Measurements from ENCODE around the gene DCTN1. TPM values are rescaled to one million over a fixed set of nuclear protein-coding genes. Genes with fewer than 3 reads are reported as not detected.

Gene DCTN1
- total RNA-seq, 4 donors from 2014 or later = 48.2 to 140 (median 95.0) TPM

GRCh38 chr2:74413001-74413698, 33.0 kb upstream of the DCTN1 start:
- no peaks in the 10 kb centered on the region for H3K27me3 ChIP-seq
- TF ChIP-seq, protein P1, sequence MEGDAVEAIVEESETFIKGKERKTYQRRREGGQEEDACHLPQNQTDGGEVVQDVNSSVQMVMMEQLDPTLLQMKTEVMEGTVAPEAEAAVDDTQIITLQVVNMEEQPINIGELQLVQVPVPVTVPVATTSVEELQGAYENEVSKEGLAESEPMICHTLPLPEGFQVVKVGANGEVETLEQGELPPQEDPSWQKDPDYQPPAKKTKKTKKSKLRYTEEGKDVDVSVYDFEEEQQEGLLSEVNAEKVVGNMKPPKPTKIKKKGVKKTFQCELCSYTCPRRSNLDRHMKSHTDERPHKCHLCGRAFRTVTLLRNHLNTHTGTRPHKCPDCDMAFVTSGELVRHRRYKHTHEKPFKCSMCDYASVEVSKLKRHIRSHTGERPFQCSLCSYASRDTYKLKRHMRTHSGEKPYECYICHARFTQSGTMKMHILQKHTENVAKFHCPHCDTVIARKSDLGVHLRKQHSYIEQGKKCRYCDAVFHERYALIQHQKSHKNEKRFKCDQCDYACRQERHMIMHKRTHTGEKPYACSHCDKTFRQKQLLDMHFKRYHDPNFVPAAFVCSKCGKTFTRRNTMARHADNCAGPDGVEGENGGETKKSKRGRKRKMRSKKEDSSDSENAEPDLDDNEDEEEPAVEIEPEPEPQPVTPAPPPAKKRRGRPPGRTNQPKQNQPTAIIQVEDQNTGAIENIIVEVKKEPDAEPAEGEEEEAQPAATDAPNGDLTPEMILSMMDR (IDR thresholded peaks at IDR 0.05) = no peak
- TF ChIP-seq POLR2A (IDR thresholded peaks at IDR 0.05) = no peak
- no peaks in the 10 kb centered on the region for H3K36me3 ChIP-seq
- H3K9me3 ChIP-seq = no peaks in the 10 kb centered on the region
- intact Hi-C loops (cut with DNase I; ENCODE audit: low total_unique reads) = no loop called here
- H3K4me1 ChIP-seq = peaks cover 0 to 5% of the 10 kb centered on the region in 2 donors
- H3K4me3 ChIP-seq = no peak overlapping the region
- H3K27ac ChIP-seq = no peak overlapping the region
- peak in 1 of 2 donors; percentile 40 for DNase-seq

- intact Hi-C loops (cut with DNase I; ENCODE audit: low total_unique reads) = no loop called here
- TF ChIP-seq, protein P1 (IDR thresholded peaks at IDR 0.05) = no peak
- TF ChIP-seq POLR2A (IDR thresholded peaks at IDR 0.05) = no peak
- Histone ChIP-seq H3K27ac (no peak overlapping the region), H3K4me1 (no peaks in the 10 kb centered on the region), H3K4me3 (no peak overlapping the region), H3K9me3 (no peaks in the 10 kb centered on the region), H3K36me3 (no peaks in the 10 kb centered on the region), H3K27me3 (no peaks in the 10 kb centered on the region)
- DNase-seq = no peak
Measured at GRCh38 chr2:74407682-74408081, 27.6 kb upstream of the DCTN1 start.

GRCh38 chr2:74406035-74406434, 25.9 kb upstream of the DCTN1 start:
- no peaks in the 10 kb centered on the region for H3K27me3 ChIP-seq
- no peaks in the 10 kb centered on the region for H3K36me3 ChIP-seq
- intact Hi-C loops (cut with DNase I; ENCODE audit: low total_unique reads) = no loop called here
- H3K27ac ChIP-seq = no peak overlapping the region
- no peak for DNase-seq
- TF ChIP-seq POLR2A (IDR thresholded peaks at IDR 0.05) = no peak
- TF ChIP-seq, protein P1 (IDR thresholded peaks at IDR 0.05) = no peak
- H3K9me3 ChIP-seq = no peaks in the 10 kb centered on the region
- H3K4me3 ChIP-seq = no peak overlapping the region
- no peaks in the 10 kb centered on the region for H3K4me1 ChIP-seq

DNA sequence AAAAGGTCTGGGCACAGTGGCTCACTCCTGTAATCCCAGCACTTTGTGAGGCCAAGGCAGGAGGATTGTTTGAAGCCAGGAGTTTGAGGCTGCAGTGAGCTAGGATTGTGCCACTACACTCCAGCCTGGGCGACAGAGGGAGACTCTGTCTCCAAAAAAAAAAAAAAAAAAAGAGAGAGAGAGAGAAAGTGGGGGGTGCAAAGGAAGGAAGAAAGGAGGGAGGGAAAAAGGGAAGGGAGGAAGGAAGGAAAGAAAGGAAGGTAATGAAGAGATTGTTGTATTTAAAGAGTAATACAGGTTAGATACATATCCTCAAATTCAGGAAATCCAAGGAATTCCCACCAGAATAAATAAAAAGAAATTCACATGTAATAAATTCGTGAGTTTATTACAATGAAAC, 21.8 kb upstream of the DCTN1 start:
- TF ChIP-seq, protein P1 (IDR thresholded peaks at IDR 0.05) = no peak
- no peak for TF ChIP-seq POLR2A (IDR thresholded peaks at IDR 0.05)
- Histone ChIP-seq H3K4me3 (no peak overlapping the region), H3K9me3 (no peaks in the 10 kb centered on the region), H3K27me3 (no peaks in the 10 kb centered on the region), H3K36me3 (no peaks in the 10 kb centered on the region), H3K27ac (no peak overlapping the region), H3K4me1 (no peaks in the 10 kb centered on the region)
- no peak for DNase-seq
- intact Hi-C loops (cut with DNase I; ENCODE audit: low total_unique reads) = no loop called here

GRCh38 chr2:74399785-74400184, 19.7 kb upstream of the DCTN1 start:
- Histone ChIP-seq H3K27me3 (no peaks in the 10 kb centered on the region), H3K36me3 (no peaks in the 10 kb centered on the region), H3K4me3 (no peak overlapping the region), H3K27ac (no peak overlapping the region), H3K4me1 (no peaks in the 10 kb centered on the region), H3K9me3 (no peaks in the 10 kb centered on the region)
- no peak for DNase-seq
- intact Hi-C loops (cut with DNase I; ENCODE audit: low total_unique reads) = no loop called here
- TF ChIP-seq, protein P1 (IDR thresholded peaks at IDR 0.05) = peak in 1 of 4 experiments; percentile 12
- no peak for TF ChIP-seq POLR2A (IDR thresholded peaks at IDR 0.05)

All from uterus (tissue), 4 donors.